HFFc6 (cell line): ENCODE data around the gene GPX4. TPM values are rescaled to one million over a fixed set of nuclear protein-coding genes. Genes with fewer than 3 reads are reported as not detected.
A peak's percentile ranks its signal among the peaks of the same experiment; 100 is the strongest.

ENCODE experiments used
- DNase-seq: peaks from one replicate; pipeline ENCODE4 v3.0.0-alpha.2; 2018
- H3K27ac Mint-ChIP-seq: 2 replicates; pipeline ENCODE4 v1.8.0; 2020; ENCODE audit warnings: mild to moderate bottlenecking, mixed read lengths
- H3K27me3 Mint-ChIP-seq: 2 replicates; pipeline ENCODE4 v1.8.0; 2021; ENCODE audit warnings: mild to moderate bottlenecking, moderate library complexity, mixed read lengths; ENCODE audit not compliant: insufficient read depth
- H3K36me3 Mint-ChIP-seq: 2 replicates; pipeline ENCODE4 v1.8.0; 2021; ENCODE audit warnings: low read depth, mixed read lengths
- H3K4me1 Mint-ChIP-seq: 2 replicates; pipeline ENCODE4 v1.8.0; 2020; ENCODE audit warnings: low read depth, mixed read lengths
- H3K4me3 Mint-ChIP-seq: 2 replicates; pipeline ENCODE4 v1.8.0; 2020; ENCODE audit warnings: mild to moderate bottlenecking, moderate library complexity, mixed read lengths
- H3K9me3 Mint-ChIP-seq: 2 replicates; pipeline ENCODE4 v1.8.0; 2020; ENCODE audit warnings: mild to moderate bottlenecking, mixed read lengths
- CTCF ChIP-seq: fragments of 200-600 bp; sonication (generic); IDR thresholded peaks from 2 replicates; pipeline ENCODE4 v1.5.0; 2021; ENCODE audit warnings: antibody characterized with exemption, mild to moderate bottlenecking
- total RNA-seq, 6 experiments: library from RNA; stranded (reverse); fragmentation: NEBNext Ultra II Directional; extraction: Animal tissue kit (Norgen Biotek cat#: 25700); gene quantifications; 2 replicates in 1 of 6; 3 replicates in 5 of 6; pipeline ENCODE4 v1.2.3, GENCODE V29; 2021

GPX4 gene
- total RNA-seq, 6 experiments from 2014 or later = 193 to 237 (median 223) TPM

- H3K27ac Mint-ChIP-seq = no peak overlapping the region
- peak; percentile 25 for DNase-seq
Observed at GRCh38 chr19:1063030-1063908, 40.5 kb upstream of the GPX4 start.

GRCh38 chr19:1063909-1064660, 39.7 kb upstream of the GPX4 start:
- TF ChIP-seq CTCF = no peak
- Mint-ChIP-seq H3K4me1 (no peaks in the 10 kb centered on the region), H3K9me3 (no peaks in the 10 kb centered on the region), H3K27ac (no peak overlapping the region), H3K27me3 (peaks cover 9% of the 10 kb centered on the region), H3K4me3 (no peak overlapping the region), H3K36me3 (no peaks in the 10 kb centered on the region)
- DNase-seq = no peak

More at GRCh38 chr19:1063030-1063908, 40.5 kb upstream of the GPX4 start:
- H3K27me3 Mint-ChIP-seq = peaks cover 5% of the 10 kb centered on the region
- H3K4me3 Mint-ChIP-seq = no peak overlapping the region
- peaks cover 3% of the 10 kb centered on the region; the same call in 1 of the 2 replicates for H3K9me3 Mint-ChIP-seq
- no peaks in the 10 kb centered on the region for H3K4me1 Mint-ChIP-seq
- no peak for TF ChIP-seq CTCF
- H3K36me3 Mint-ChIP-seq = no peaks in the 10 kb centered on the region; the same call in 1 of the 2 replicates

GRCh38 chr19:1064661-1065605, 38.9 kb upstream of the GPX4 start:
- no peaks in the 10 kb centered on the region for H3K4me1 Mint-ChIP-seq
- peaks cover 9% of the 10 kb centered on the region for H3K27me3 Mint-ChIP-seq
- H3K27ac Mint-ChIP-seq = no peak overlapping the region
- no peak for DNase-seq
- H3K4me3 Mint-ChIP-seq = no peak overlapping the region
- no peaks in the 10 kb centered on the region for H3K36me3 Mint-ChIP-seq
- H3K9me3 Mint-ChIP-seq = no peaks in the 10 kb centered on the region
- peak; percentile 81 for TF ChIP-seq CTCF

- no peak overlapping the region for H3K4me3 Mint-ChIP-seq
- H3K9me3 Mint-ChIP-seq = no peaks in the 10 kb centered on the region
- H3K36me3 Mint-ChIP-seq = no peaks in the 10 kb centered on the region
- no peaks in the 10 kb centered on the region for H3K4me1 Mint-ChIP-seq
- H3K27me3 Mint-ChIP-seq = peaks cover 13% of the 10 kb centered on the region
- H3K27ac Mint-ChIP-seq = no peak overlapping the region
- no peak for TF ChIP-seq CTCF
- DNase-seq = no peak
Observed at GRCh38 chr19:1065606-1066109, 38.1 kb upstream of the GPX4 start.

GRCh38 chr19:1066251-1066747, 37.5 kb upstream of the GPX4 start:
- Mint-ChIP-seq H3K36me3 (no peaks in the 10 kb centered on the region), H3K27ac (no peak overlapping the region), H3K4me3 (no peak overlapping the region), H3K9me3 (no peaks in the 10 kb centered on the region), H3K4me1 (no peaks in the 10 kb centered on the region), H3K27me3 (peaks cover 13% of the 10 kb centered on the region)
- TF ChIP-seq CTCF = no peak
- DNase-seq = no peak
